HG03354 (cell line): Measurements from ENCODE around the gene SMIM32.
A peak's percentile ranks its signal among the peaks of the same experiment; 100 is the strongest.

Experiments
- ATAC-seq: cut with Tn5 transposase; IDR thresholded peaks from one replicate; pipeline ENCODE4 v1.9.1; 2021; ENCODE audit warnings: mild to moderate bottlenecking; ENCODE audit not compliant: unreplicated experiment, poor library complexity, severe bottlenecking

The SMIM32 gene

GRCh38 chr5:136191304-136192014 lies 1.5 kb downstream of the SMIM32 start:
- no peak for ATAC-seq

GRCh38 chr5:136190904-136191303 lies 2.1 kb downstream of the SMIM32 start:
- no peak for ATAC-seq

- no peak for ATAC-seq
Observed at GRCh38 chr5:136190091-136190720, 2.8 kb downstream of the SMIM32 start.

- no peak for ATAC-seq
Observed at GRCh38 chr5:136188859-136189258, 4.1 kb downstream of the SMIM32 start.

- ATAC-seq = no peak
Observed at GRCh38 chr5:136186796-136187195, 6.2 kb downstream of the SMIM32 start.

GRCh38 chr5:136185974-136186665 lies 6.8 kb downstream of the SMIM32 start:
- ATAC-seq = no peak

- no peak for ATAC-seq
Observed at GRCh38 chr5:136182618-136183017, 10.3 kb downstream of the SMIM32 start.

DNA sequence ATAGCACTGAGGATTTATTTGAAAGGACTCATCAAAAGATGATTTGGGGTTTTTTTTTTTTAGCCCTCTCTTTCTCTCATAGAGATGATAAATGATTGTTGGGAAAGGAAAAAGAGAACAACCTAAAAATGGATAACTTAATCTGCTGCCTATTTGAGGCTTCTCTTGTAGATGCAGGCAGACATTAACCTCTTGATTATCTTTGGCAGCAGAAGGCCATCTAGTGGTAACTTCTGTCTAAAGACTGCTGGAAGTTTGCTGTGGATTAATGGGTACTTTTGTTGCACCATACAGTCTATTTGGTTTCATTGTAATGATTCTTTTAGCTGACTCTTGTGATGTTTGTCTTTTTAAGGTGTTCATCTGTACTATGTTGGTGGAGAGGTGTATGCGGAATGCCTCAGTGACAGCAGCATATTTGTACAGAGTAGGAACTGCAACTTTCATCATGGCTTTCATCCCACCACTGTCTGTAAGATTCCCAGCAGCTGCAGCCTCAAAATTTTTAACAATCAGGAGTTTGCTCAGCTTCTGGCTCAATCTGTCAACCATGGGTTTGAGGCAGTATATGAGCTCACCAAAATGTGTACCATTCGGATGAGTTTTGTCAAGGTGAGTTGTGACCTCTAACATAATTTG lies 18.8 kb downstream of the SMIM32 start:
- ATAC-seq = peak; percentile 89

DNA sequence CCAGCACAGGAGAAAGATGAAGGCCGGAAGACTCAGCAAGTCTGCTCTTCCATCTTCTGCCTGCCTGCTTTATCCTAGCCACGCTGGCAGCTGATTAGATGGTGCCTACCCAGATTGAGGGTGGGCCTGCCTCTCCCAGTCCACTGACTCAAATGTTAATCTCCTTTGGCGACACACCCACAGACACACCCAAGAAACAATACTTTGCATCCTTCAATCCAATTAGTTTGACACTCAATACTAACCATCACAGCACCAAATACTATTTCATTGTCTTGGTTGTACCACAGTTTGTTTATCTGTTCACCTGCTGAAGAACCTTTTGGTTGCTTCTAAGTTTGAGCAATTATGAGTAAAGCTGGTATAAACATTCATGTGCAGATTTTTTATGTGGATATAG lies 23.7 kb downstream of the SMIM32 start:
- no peak for ATAC-seq

GRCh38 chr5:136166909-136167308 lies 26.1 kb downstream of the SMIM32 start:
- ATAC-seq = peak; percentile 71

- peak; percentile 65 for ATAC-seq
Observed at GRCh38 chr5:136164226-136164625, 28.7 kb downstream of the SMIM32 start.

- no peak for ATAC-seq
Observed at GRCh38 chr5:136162008-136162407, 31.0 kb downstream of the SMIM32 start.

DNA sequence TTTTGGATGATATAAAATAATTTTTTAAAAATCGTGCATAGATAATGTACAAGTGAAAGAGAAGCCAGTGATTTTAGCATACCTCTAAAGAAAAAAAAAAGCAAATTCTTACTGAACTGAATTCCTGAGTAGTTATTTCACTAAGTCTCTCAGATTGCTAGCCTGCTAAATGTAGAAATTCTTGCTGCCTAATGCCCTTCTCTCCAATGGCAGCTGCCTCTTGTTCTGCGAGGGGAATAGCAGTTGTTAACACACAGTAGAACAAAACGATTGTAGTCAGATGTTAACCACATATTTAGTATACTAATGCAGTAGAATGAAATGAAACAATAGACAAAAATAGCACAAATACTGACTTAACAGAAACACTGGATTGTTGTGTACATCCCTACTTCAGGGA lies 33.5 kb downstream of the SMIM32 start:
- no peak for ATAC-seq

- ATAC-seq = no peak
Observed at GRCh38 chr5:136157514-136157913, 35.4 kb downstream of the SMIM32 start.

DNA sequence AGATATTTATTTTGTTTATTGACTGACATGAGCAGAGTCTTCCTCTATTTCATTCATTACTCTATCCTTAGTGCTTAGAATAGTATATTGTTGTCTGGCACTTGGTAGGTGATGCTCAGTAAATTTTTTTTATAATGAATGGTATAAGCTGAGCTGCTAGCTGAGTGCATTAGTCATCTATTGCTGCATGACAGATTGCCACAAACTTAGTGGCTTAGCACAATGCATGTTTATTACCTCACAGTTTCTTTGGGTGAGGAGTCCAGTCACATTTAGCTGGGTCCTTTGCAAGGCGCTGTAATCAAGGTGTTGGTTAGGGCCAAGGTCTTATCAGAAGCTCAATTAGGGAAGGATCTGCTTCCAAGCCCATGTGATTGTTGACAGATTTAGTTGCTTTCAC lies 37.2 kb downstream of the SMIM32 start:
- ATAC-seq = no peak

DNA sequence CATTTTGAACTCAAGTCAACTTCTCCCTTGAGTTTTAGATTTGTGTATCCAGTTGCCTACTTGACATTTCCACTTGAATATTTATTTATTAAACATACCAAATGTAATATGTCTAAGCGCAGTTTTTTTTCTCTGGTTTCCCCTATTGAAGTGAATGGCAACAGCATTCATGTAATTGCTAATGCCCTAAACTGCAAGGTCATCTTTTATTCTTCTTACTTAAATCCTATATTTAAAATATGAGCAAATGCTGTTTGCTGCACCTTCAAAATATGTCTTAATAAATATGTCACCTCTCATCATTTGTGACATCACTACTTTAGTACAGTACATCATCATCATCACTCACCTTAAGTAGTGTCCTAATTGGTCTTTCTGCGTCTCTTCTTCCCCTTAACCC lies 37.9 kb downstream of the SMIM32 start:
- ATAC-seq = no peak

DNA sequence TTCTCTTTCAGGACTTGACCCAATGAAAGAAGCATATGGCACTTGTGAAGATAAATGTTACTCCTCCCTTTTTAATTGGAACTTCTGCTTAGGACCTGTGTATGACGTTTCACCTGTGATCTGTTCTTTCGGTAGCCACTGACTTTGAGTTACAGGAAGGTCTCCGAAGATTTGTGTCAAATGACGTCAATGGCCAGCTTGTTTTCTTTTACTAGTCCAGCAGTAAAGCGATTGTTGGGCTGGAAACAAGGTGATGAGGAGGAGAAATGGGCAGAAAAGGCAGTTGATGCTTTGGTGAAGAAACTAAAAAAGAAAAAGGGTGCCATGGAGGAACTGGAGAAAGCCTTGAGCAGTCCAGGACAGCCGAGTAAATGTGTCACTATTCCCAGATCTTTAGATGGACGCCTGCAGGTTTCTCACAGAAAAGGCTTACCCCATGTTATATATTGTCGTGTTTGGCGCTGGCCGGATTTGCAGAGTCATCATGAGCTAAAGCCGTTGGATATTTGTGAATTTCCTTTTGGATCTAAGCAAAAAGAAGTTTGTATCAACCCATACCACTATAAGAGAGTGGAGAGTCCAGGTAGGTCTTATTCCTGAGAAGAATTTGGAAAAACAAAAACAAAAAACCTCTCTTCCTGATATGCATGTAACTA lies 39.3 kb downstream of the SMIM32 start:
- no peak for ATAC-seq

DNA sequence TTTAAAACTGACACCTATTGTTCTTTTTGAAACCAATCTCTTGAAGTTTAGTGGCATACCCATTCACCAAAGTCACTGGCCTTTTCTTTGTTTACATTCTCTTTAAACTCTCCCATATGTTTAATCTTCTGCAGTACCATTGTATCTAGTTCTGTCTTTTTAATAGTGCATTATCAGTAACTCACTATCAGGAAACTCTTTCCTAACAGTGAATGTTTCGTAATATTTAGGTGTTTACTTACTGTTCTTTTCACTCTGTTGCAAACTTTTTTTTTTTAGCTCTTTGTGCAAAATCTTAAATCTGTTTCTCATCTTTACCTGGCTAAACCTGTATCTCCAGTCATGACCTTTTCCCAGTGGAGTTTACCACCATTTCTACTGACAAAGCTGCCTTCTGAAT lies 43.1 kb downstream of the SMIM32 start:
- ATAC-seq = no peak

- no peak for ATAC-seq
Observed at GRCh38 chr5:136147632-136148031, 45.3 kb downstream of the SMIM32 start.

DNA sequence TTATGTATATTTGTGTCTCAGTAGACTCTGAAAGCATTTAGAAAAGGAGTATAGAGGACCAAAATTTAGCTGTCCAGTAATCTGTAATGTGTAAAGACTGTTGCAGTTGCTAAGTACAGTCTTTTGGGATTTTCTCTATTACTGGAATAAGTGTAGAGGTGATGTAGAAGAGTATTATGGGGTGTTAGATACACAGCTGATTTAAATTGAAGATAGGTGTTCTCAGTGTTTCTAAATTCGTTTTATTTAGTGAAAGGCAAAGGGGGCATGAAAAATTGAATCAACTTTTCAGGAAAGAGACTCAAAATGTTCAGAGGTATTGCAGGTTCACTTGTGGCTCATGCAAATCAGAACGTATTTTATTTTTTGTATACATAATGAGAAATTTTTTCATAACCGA lies 46.8 kb downstream of the SMIM32 start:
- ATAC-seq = no peak
